ENCODE data around the gene LRRC8A. TPM values are rescaled to one million over a fixed set of nuclear protein-coding genes. Genes with fewer than 3 reads are reported as not detected.

LRRC8A gene
- total and polyA plus RNA-seq, 2 of the 4 experiments (the other 2 are of a cell fraction), result 42.8 to 60.9 TPM

DNA sequence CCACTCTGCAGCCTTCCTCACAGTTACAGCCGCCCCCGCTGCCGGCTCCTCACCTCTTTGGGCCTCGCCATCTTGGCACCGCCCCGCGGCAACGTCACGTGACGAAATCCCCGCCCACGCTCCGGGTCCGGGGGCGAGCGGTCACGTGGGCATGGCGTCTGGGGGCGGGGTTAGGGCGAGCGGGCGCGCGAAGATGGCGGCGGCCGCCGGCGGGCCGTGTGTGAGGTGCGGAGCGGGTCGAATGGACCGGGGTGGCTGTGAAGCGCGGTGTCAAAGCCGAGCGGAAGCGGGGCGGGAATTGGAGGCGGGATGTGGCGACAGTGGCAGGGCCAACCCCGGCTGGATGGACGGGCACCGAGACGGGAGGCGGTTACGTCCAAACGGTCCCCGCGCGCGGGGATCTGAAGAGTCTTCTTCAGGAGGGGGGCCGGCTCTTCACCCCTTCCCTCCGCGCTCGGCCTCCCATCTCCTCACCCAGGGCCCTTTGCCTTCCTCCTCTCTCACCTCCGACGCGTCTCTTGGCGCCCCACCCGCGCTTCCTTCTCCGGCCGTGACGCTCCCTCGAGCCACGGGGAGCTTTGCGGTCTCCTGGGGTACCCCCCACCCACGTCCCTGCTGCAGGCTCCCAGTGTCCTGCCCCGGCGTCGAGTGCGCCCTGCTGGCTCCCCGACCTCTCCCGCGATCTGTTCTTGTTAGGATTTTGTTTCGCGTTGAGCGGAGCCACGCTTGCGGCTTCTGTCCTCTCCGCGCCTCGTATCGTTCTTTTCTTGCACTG lies 65.8 kb downstream of the LRRC8A start, which contains the start of the genes DOLK and NUP188:
DOLK (minus strand) TSS at position 77 of the 775 bp plus-strand sequence. CDS start 300 bp downstream, outside the sequence.
NUP188 (plus strand) TSS at position 173 of the 775 bp plus-strand sequence; CDS start at position 194, 21 bp downstream.
- CTCF ChIA-PET, result interaction anchor here (0.7 kb wide), 1 partner anchor 70 kb away, joined by 4 read pairs; no protein-coding TSS in a partner anchor
- Histone ChIP-seq H3K27me3 (ENCODE audit: control insufficient read depth, insufficient read depth, low read length) (no peaks in the 10 kb centered on the region), H2AFZ (replicated peaks; ENCODE audit: low read length, poor library complexity) (peak within 1 kb of the TSS; percentile 100), H3K9ac (ENCODE audit: low read depth, low read length) (peak within 1 kb of the TSS; percentile 90), H4K8ac (ENCODE audit: low read depth in 2 of 2, low read length in 2 of 2) (peak within 1 kb of the TSS; percentile 77 to 95), H3K4me1 (ENCODE audit: control insufficient read depth, insufficient read depth, low read length) (peaks cover 7% of the 10 kb centered on the region), H2BK5ac (ENCODE audit: low read depth, low read length, poor library complexity, severe bottlenecking) (peak within 1 kb of the TSS; percentile 85), H3K4me3 (ENCODE audit: insufficient read depth, low read depth, low read length) (peak within 1 kb of the TSS; percentile 94), H2BK120ac (ENCODE audit: low read depth, low read length) (peak within 1 kb of the TSS; percentile 71), H3K9me1 (ENCODE audit: insufficient read depth, low read length) (peaks cover 16% of the 10 kb centered on the region), H2BK15ac (ENCODE audit: low read depth, low read length) (no peak within 1 kb of the TSS), H3K18ac (ENCODE audit: low read depth, low read length) (peak within 1 kb of the TSS; percentile 22; the same call in 1 of the 2 replicates), H3K23ac (ENCODE audit: low read depth, low read length) (peak within 1 kb of the TSS; percentile 97), H3K56ac (ENCODE audit: extremely low read depth, insufficient read depth, low read length) (peak within 1 kb of the TSS; percentile 68), H3K4ac (ENCODE audit: low read depth, low read length) (peak within 1 kb of the TSS; percentile 90), H4K5ac (ENCODE audit: low read depth, low read length) (peak within 1 kb of the TSS; percentile 83), H2AK9ac (replicated peaks; ENCODE audit: low read depth, low read length, poor library complexity) (peak within 1 kb of the TSS; percentile 97), H2AK5ac (ENCODE audit: low read depth, low read length) (peak within 1 kb of the TSS; percentile 96), H3K79me1 (ENCODE audit: low read depth in 1 of 2, low read length in 2 of 2) (peaks cover 28 to 57% of the 10 kb centered on the region in 2 experiments), H2BK20ac (ENCODE audit: low read depth, low read length) (no peak within 1 kb of the TSS), H3K4me2 (ENCODE audit: low read depth, low read length) (peak within 1 kb of the TSS; percentile 99), H3K14ac (replicated peaks; ENCODE audit: low read depth, low read length) (peak within 1 kb of the TSS; percentile 94), H4K91ac (ENCODE audit: insufficient read depth, low read depth, low read length) (peak within 1 kb of the TSS; percentile 83), H3K27ac (ENCODE audit: insufficient read depth, low read length) (peak within 1 kb of the TSS; percentile 88), H3K36me3 (ENCODE audit: control insufficient read depth, insufficient read depth, low read length) (peaks cover 10% of the 10 kb centered on the region), H3K9me3 (ENCODE audit: control insufficient read depth, insufficient read depth, low read length) (no peaks in the 10 kb centered on the region), H4K20me1 (ENCODE audit: insufficient read depth, low read length) (peaks cover 7% of the 10 kb centered on the region; the same call in 1 of the 2 replicates)
- intact Hi-C loops (cut with micrococcal nuclease) (loop anchor here (1.0 to 5.0 kb wide), 3 partner anchors 65 to 176 kb away; partner anchors contain the start of genes KYAT1, LRRC8A and ZER1), dilution Hi-C loops (cut with HindIII; ENCODE audit: low sequenced_read_pairs, unreplicated experiment) (no loop called here), in situ Hi-C loops (cut with MboI; ENCODE audit: low sequenced_read_pairs) (no loop called here)
- 0% methylated on average over 48 of the region's 86 CpGs; no CpG with 5 or more reads in 1 of the 2 experiments for WGBS, 2 experiments (ENCODE audit: extremely low coverage in 2 of 2, insufficient read length in 1 of 2)
- ATAC-seq (ENCODE audit: low read depth) (peak; percentile 84), DNase-seq (peak; percentile 89)
- no TSS peak for BruUV-seq (replicated peaks)
- TF ChIP-seq RFX5 (IDR thresholded peaks at IDR 0.05; ENCODE audit: low read depth, low read length) (0 out of 2 replicates have a peak, but pooled peaks have one; percentile 41), POLR2A (IDR thresholded peaks at IDR 0.05; ENCODE audit: low read depth, low read length) (peak; percentile 94), CEBPB (IDR thresholded peaks at IDR 0.05; ENCODE audit: low read depth, low read length) (no peak), CHD1 (IDR thresholded peaks at IDR 0.05; ENCODE audit: low read depth, low read length) (peak; percentile 78; the same call in 1 of the 2 replicates), NFE2L2 (IDR thresholded peaks at IDR 0.05; ENCODE audit: low read depth, low read length) (no peak), MXI1 (IDR thresholded peaks at IDR 0.05; ENCODE audit: borderline replicate concordance, low read depth, low read length) (peak; percentile 66; the same call in 1 of the 2 replicates), BHLHE40 (IDR thresholded peaks at IDR 0.05; ENCODE audit: low read depth, low read length) (peak; percentile 92), FOS (IDR thresholded peaks at IDR 0.05; ENCODE audit: low read depth, low read length) (peak; percentile 34; the same call in 1 of the 2 replicates), MAZ (IDR thresholded peaks at IDR 0.05; ENCODE audit: borderline replicate concordance, low read depth, low read length) (peak; percentile 89)
- TF ChIP-seq, protein P1, sequence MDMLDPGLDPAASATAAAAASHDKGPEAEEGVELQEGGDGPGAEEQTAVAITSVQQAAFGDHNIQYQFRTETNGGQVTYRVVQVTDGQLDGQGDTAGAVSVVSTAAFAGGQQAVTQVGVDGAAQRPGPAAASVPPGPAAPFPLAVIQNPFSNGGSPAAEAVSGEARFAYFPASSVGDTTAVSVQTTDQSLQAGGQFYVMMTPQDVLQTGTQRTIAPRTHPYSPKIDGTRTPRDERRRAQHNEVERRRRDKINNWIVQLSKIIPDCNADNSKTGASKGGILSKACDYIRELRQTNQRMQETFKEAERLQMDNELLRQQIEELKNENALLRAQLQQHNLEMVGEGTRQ (IDR thresholded peaks at IDR 0.05; ENCODE audit: low read depth, low read length), result peak; percentile 100
- TF ChIP-seq, protein P2, sequence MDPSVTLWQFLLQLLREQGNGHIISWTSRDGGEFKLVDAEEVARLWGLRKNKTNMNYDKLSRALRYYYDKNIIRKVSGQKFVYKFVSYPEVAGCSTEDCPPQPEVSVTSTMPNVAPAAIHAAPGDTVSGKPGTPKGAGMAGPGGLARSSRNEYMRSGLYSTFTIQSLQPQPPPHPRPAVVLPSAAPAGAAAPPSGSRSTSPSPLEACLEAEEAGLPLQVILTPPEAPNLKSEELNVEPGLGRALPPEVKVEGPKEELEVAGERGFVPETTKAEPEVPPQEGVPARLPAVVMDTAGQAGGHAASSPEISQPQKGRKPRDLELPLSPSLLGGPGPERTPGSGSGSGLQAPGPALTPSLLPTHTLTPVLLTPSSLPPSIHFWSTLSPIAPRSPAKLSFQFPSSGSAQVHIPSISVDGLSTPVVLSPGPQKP (IDR thresholded peaks at IDR 0.05; ENCODE audit: borderline replicate concordance, low read depth, low read length), result no peak
- POLR2A ChIA-PET (ENCODE audit: unreplicated experiment), result no interaction called here
